DMS153 treated with DMSO at 0.1 percent for 48 hours (cell line): ENCODE results near the gene KRTAP5-1.
A peak's percentile ranks its signal among the peaks of the same experiment; 100 is the strongest.
"Not testable (repeated sequence)": the region's sequence is repeated elsewhere in the genome, so short reads cannot be mapped to it uniquely, and the experiment has no call there.

ENCODE experiments used
- DNase-seq: peaks from one replicate; lab custom pipeline; 2025; ENCODE audit not compliant: unreplicated experiment; lab: John Stamatoyannopoulos, UW

Gene KRTAP5-1, protein sequence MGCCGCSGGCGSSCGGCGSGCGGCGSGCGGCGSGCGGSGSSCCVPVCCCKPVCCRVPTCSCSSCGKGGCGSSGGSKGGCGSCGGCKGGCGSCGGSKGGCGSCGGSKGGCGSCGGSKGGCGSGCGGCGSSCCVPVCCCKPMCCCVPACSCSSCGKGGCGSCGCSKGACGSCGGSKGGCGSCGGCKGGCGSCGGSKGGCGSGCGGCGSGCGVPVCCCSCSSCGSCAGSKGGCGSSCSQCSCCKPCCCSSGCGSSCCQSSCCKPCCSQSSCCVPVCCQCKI

DNA sequence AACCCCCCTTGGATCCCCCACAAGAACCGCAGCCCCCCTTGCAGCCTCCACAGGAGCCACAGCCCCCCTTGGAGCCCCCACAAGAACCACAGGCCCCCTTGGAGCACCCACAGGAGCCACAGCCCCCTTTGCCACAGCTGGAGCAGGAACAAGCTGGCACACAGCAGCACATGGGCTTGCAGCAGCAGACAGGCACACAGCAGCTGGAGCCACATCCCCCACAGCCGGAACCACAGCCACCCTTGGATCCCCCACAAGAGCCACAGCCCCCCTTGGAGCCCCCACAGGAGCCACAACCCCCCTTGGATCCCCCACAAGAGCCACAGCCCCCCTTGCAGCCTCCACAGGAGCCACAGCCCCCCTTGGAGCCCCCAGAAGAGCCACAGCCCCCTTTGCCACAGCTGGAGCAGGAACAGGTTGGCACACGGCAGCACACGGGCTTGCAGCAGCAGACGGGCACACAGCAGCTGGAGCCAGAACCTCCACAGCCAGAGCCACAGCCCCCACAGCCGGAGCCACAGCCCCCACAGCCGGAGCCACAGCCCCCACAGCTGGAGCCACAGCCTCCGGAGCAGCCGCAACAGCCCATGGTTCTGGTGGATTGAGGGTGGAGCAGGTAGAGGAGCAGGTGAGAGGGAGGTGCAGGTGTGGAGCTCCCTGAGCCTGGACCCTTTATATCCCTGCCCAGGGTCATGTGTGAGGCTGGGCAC lies at the start of gene KRTAP5-1:
TSS of gene KRTAP5-1 (minus strand) at position 623 of the 710 bp plus-strand sequence. CDS start at position 589, 34 bp downstream.
- not testable (repeated sequence) for DNase-seq

DNA sequence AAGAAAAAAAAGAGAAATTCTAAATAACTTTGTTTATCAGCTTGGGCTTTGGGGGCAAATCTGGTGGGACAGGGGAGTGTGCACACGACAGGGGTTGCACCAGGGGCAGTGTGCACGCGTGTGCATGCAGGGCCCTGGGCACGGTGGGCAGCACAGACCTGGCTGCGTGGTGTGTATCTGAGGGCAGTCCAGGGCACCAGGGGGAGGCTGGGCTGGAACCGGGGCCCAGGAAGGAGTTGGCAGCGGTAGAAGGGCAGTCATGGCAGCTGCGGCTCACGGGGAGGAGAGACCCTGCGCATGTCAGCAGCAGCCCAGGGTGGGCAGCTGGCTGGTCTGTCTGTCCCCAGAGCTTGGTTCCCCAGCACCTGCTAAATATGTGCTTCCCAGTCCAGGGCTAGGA lies 48.8 kb upstream of the KRTAP5-1 start:
- DNase-seq = no peak

DNA sequence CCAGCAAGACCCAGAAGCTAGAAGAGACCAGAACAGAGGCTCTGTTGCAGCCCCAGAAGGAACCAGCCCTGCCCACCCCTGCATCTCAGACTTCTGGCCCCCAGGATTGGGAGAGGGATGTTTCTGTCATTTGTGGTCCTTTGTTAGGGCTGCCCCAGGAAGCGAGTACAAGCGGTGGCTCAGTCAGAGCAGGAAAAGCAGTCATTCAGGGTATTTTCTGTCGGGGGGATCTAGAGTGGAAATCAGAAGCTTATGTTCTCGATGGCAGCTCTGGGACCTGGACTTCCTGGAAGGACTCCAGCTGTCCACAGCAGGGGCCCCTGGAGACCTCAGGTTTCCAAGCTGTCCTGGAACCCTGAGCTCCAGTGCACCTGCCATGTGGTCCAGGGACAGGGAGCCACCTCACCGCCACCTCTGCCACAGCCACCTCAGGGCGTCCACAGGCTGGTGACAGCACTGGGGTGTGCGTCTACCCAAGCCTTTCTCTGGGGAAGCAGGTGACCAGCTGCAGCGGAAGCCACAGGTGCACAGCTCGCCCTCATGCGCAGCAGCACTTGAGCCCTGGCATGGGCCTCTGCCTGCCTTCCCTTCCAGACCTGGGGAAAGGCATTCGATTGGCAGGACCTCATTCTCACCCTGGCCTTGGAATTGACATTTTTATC lies 47.1 kb upstream of the KRTAP5-1 start:
- peak; percentile 18 for DNase-seq

DNA sequence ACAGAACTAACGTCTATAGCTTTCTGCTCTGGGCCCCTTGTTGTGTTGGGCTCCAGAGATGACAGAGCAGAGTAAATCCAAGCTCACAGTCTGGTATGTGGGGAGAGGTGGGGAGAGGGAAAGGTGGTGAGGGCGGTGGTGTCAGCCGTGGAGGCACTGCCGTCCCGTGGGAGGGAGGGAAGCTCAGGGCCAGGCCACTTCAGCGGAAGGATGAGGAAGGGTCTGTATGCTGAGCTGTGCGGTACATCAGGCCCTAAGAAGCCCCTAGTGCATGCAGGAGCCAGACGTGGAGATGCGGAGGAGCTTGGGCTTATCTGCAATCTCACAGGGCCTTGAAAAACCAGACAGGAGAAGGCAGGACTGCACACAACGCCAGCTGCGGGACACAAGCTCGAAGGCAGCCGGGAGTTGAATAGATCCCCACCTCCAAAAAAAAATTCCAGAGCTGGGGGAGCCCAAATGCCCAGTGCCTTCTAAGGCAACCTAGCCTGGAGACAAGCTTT lies 46.0 kb upstream of the KRTAP5-1 start:
- DNase-seq = no peak

DNA sequence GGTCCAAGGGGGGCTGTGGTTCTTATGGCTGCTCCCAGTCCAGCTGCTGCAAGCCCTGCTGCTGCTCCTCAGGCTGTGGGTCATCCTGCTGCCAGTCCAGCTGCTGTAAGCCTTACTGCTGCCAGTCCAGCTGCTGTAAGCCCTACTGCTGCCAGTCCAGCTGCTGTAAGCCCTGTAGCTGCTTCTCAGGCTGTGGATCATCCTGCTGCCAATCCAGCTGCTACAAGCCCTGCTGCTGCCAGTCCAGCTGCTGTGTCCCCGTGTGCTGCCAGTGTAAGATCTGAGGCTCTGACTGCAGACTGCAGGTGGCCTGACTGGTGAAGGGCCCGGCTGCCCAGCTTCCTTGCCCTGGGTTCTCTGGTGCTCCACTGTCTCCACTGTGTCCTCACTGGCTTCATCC lies 45.2 kb upstream of the KRTAP5-1 start:
- no peak for DNase-seq

DNA sequence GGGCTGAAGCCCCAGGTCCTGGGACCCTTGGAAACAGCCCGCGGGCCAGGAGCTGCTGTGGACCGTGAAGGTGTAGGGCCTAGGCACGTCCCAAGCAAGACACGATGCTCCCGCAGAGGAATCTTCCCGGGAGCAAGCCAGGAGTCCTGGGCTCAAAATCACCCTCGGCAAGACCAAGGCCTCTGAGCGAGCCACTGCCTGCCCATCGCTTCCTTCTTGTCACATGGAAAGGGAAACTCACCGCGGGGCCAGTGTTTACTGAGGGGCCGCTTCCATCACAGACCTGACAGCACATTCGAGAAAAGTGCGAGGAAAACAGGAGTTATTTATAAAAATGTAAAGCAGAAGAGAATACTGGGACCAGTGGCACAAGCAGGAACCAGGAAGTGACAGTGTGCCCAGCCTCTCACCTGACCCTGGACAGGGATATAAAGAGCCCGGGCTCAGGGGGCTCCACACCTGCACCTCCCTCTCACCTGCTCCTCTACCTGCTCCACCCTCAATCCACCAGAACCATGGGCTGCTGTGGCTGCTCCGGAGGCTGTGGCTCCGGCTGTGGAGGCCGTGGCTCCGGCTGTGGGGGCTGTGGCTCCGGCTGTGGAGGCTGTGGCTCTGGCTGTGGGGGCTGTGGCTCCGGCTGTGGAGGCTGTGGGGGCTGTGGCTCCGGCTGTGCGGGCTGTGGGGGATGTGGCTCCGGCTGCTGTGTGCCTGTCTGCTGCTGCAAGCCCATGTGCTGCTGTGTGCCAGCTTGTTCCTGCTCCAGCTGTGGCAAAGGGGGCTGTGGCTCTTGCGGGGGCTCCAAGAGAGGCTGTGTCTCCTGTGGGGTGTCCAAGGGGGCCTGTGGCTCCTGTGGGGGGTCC lies 44.5 kb upstream of the KRTAP5-1 start, which contains the start of gene KRTAP5-5:
TSS of gene KRTAP5-5 (plus strand) at position 450 of the 860 bp plus-strand sequence. CDS start at position 516, 66 bp downstream.
- no peak for DNase-seq

DNA sequence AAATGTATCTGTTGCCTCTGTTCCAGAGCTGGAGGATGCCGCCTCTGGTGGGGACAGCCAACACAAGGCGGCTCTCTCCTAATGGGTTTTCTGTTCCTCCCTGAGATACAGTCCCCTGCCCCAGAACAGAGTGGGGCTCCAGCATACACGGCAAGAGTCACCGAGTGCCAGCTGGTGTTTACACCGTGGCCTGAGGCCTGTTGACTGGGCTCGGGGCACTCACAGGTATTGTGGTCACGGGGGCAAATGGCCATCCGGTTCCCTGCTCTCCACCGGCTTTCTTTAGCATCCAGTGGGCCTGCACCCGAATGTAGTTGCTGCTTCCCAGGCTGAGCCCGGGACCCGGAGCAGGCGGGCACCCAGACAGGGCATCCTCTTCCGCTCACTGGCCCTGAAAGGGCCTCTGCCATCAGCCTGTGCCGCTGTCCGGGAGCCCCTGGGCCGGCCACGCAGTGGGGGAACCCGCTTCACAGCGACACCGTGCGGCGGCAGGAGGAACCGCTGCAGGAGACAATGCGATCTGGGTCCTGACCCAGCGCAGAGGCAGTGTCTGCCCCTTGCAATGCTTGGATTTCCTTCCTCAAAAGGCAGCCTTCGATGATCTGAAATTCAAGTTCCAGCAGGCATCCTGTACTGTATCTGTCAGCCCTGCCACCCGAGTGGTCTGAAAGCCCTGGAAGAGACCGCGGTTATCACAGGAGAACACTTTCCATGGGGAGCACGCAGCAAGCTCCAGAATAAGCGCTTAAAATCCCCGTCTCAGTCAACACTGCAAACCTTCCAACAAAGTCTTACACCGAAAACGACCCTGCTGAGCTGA lies 43.6 kb upstream of the KRTAP5-1 start:
- DNase-seq = peak; percentile 27

DNA sequence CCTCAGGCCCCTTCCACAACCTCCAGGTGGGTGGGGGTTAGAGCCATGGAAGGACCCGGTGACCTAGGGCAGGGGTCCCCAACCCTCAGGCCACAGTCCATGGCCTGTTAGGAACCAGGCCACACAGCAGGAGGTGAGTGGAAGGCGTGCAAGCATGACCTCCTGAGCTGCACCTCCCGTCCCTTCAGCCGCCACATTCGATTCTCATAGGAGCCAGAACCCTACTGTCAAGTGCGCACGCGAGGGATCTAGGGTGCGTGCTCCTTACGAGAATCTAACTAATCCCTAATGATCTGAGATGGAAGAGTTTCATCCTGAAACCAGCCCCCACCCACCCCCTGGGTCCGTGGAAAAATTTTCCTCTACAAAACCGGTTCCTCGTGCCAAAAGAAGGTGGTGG lies 40.5 kb upstream of the KRTAP5-1 start:
- no peak for DNase-seq

DNA sequence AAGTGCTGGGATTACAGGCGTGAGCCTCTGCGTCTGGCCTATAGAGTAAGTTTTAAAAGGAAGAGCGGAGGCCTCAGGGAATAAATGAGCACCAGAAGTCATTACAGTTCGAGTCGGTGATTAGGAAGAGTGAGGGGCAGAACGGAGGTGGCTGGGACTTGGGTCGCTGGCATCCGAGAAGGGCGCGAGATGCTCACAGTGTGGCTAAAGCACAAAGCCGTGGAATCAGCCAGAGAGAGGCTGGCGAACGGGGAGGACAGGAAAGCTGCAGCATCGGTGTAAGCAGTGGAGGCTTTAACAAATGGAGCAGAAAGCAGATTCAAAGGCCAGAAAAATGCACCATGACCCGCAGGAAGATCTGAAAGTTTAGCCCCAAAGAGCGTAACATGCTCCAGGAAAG lies 39.5 kb upstream of the KRTAP5-1 start:
- DNase-seq = no peak

DNA sequence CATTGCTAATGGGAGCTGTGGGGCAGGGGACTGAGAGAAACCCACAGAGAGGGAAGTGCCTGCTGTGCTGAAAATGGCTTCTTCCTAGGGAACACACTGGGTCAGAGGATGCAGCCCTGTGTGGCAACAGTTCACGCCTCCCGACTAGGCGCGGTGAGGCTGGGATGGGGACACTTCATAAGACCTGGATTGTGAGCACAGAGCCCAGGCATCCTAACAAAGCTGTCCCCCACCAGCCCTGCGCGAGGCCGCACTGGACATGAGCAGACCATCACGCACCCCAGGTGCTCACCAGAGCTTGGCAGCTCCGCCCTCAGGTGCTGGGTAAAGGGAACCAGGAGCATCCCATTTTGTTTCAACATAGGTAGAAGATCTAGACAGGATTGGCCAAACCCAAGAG lies 38.6 kb upstream of the KRTAP5-1 start:
- DNase-seq = no peak

DNA sequence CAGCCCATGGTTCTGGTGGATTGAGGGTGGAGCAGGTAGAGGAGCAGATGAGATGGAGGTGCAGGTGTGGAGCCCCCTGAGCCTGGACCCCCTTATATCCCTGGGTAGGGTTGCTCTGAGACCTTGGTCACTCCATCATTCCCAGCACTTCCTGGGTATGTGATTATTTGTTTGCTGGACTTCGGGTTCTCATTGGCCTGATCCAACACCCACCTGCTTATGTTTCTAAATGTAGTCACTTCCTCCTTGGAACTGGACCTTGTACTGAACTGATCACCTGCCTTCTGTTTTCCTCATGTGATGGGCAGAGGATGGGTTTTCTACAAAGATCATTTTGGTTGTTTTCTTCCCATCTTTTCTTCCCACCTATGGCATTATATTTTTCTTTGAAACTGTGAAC lies 37.0 kb upstream of the KRTAP5-1 start, which contains the start of gene KRTAP5-4:
TSS of gene KRTAP5-4 (minus strand) at position 53 of the 400 bp plus-strand sequence. CDS start at position 8, 45 bp downstream.
- no peak for DNase-seq

DNA sequence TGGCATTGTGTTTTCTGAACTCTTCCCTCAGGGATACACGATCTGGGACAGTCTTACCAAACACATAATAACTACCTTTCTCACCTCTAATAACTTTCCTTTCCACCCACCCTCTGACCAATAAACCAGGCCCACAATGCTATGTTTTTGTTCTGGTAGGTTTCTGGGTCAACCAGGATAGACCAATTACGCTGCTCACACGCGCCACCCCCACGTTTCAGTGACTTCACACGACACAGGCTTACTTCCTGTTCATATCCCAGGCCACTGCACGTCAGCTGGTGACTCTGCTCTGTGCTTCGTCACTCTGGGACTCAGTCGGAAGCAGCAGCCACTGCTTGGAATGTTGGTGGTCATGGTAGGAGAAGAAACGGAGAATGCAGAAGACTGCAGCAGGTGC lies 34.4 kb upstream of the KRTAP5-1 start:
- no peak for DNase-seq

DNA sequence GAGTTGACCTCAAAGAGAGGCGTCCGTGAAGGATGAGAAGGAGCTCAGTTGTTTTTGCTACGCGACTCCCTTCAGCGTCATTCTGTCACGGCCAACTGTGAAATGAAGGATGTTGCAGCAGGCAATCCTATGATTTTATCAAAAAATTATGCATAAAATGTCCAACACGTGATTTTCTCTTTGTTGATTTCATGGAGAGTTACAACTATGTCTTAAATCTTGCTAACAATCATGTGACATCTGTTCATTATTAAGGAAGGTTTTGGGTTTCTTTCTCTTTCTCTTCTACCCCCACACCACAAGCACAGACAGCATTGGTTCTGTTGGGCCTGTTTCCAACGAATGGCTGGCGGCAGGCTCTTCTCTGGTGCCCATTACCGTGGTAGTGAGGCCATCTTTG lies 33.1 kb upstream of the KRTAP5-1 start:
- no peak for DNase-seq

DNA sequence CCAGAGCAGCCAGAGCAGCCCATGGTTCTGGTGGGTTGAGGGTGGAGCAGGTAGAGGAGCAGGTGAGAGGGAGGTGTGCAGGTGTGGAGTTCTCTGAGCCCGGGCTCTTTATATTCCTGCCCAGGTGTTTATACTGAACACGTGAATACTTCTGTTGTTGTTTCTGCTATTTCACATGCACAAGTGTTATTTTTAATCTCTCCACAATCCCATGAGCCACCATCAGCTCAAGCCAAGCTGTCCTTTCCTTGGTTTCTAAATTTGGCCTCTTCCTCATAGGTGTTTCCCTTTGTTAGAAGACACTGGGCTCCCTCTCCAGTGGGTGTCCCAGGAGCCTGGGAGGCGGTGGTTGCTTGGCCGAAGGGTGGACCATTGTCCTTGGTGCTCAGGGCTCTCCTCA lies 23.3 kb upstream of the KRTAP5-1 start, which contains the start of gene KRTAP5-3:
TSS of gene KRTAP5-3 (minus strand) at position 101 of the 400 bp plus-strand sequence. CDS start at position 23, 78 bp downstream.
- no peak for DNase-seq

DNA sequence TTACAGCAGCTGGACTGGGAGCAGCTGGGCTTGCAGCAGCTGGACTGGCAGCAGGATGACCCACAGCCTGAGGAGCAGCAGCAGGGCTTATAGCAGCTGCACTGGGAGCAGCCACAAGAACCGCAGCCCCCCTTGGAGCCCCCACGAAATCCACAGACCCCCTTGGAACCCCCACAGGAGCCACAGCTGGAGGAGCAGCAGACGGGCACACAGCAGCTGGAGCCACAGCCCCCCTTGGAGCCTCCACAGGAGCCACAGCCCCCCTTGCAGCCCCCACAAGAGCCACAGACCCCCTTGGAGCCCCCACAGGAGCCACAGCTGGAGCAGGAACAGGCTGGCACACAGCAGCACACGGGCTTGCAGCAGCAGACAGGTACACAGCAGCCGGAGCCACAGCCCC lies 22.8 kb upstream of the KRTAP5-1 start:
- DNase-seq = not testable (repeated sequence)

DNA sequence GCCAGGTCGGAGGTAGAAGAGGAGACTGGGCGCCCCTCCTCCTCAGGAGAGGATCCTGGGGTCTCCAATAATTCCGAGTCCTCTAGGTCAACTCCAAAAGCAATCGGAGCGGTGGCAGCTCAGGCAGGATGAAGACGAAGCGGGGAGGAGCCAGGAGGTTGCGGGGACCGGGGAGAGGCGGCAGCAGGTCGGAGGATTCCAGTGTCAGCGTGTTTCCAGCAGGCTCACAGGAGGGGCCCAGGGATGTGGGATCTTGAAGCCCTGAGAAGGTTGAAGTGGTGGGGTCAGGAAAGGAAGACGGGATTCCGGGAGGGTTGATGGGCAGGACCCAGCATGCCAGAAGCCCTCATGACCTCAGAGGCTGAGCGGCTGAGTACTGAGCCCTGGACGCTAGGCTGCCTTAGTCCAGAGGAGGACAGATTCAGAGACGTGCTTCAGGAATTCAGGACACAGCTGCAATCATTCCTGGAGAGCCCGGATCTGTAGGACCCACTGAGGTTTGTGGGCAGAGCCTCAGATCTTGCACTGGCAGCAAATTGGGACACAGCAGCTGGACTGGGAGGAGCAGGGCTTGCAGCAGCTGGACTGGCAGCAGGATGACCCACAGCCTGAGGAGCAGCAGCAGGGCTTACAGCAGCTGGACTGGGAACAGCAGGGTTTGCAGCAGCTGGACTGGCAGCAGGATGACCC lies 22.2 kb upstream of the KRTAP5-1 start:
- DNase-seq = not testable (repeated sequence)

DNA sequence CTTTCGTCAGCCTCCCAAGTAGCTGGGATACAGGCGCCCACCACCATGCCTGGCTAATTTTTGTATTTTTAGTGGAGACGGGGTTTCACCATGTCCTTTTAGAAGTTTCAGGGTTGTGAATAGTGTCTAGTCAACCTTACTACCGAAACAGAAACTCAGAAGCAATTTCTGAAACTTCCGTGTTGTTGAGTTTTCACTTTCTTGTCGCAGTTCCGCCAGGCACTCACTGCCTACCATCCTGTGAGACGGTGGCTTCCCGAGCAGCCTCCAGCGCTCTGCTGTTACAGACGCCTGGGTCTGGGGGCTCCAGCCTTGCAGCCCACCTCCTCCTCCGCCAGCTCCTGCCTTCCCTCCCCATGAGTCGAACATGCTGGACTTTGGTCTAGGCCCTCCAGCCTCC lies 20.8 kb upstream of the KRTAP5-1 start:
- DNase-seq = not testable (repeated sequence)

DNA sequence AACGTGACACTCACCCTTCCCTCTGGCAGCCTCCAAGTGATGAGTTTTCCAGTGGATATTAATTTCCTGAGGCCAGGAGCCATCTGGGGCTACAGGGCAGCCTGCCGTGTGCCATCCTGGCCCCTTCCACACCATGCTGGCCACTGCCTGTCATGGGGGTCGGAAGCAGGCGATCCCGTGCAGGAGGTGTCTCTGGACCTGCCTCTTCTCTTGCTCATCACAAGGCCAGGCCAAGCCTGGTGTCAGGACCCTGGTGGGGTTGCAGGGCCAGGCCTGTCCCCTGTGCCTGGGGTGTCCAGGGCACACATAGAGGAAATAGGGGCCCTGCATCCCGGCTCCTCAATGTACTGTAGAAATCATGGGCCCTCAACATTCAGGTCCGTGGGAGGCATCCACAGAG lies 19.6 kb upstream of the KRTAP5-1 start:
- no peak for DNase-seq

DNA sequence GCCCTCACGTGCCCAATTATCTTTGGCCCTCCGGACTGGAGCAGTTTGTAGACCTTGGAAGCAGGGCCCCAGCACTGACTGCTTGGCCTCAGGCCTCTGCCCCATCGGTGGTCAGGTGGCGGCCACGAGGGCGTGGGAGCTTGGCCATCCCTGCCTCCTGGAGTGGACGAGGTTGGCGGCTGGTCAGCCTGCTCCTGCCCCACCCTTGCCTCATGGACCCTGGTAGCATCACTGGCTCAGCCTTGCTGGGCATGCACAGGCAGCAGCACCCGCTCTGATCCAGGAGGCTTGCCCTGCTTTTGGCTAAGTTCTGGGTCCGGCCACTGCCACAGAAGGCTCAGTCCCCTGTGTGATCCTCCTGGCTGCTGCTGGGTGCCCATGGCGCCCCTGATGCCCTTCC lies 19.1 kb upstream of the KRTAP5-1 start:
- no peak for DNase-seq
